Neural cell (in vitro differentiated cells): Measurements from ENCODE around the gene CRAMP1. TPM values are rescaled to one million over a fixed set of nuclear protein-coding genes. Genes with fewer than 3 reads are reported as not detected.

Experiments used
- H2AFZ ChIP-seq: fragments of 200-600, 300-800 bp; sonication (generic), shearing (Covaris generic); 2 replicates; pipeline ENCODE4 v1.6.0; 2014; ENCODE audit warnings: low read depth, mild to moderate bottlenecking, antibody characterized with exemption, low read length, moderate library complexity
- H3F3A ChIP-seq: fragments of 200-600 bp; shearing (Covaris generic); 2 replicates; pipeline ENCODE4 v1.6.1; 2016; ENCODE audit warnings: mild to moderate bottlenecking, moderate library complexity, mixed read lengths, antibody characterized with exemption, low read length; ENCODE audit not compliant: insufficient read depth, poor library complexity, severe bottlenecking
- H3K27ac ChIP-seq: fragments of 200-600, 300-800 bp; sonication (generic), shearing (Covaris generic); 2 replicates; pipeline ENCODE4 v1.5.1; 2014; ENCODE audit warnings: mild to moderate bottlenecking, low read length, moderate library complexity
- H3K27me3 ChIP-seq: fragments of 300-800, 200-600 bp; sonication (generic), shearing (Covaris generic); 2 replicates; pipeline ENCODE4 v1.6.0; 2014; ENCODE audit warnings: mild to moderate bottlenecking, low read depth, low read length, moderate library complexity; ENCODE audit not compliant: insufficient read depth
- H3K36me3 ChIP-seq: fragments of 300-800, 200-600 bp; sonication (generic), shearing (Covaris generic); 2 replicates; pipeline ENCODE4 v1.5.1; 2014; ENCODE audit warnings: mild to moderate bottlenecking, antibody characterized with exemption, low read length, moderate library complexity; ENCODE audit not compliant: insufficient read depth
- H3K4me2 ChIP-seq: fragments of 300-800, 200-600 bp; sonication (generic), shearing (Covaris generic); 2 replicates; pipeline ENCODE4 v1.6.0; 2014; ENCODE audit warnings: mild to moderate bottlenecking, low read length
- H3K4me3 ChIP-seq: fragments of 300-800, 200-600 bp; sonication (generic), shearing (Covaris generic); 2 replicates; pipeline ENCODE4 v1.5.1; 2014; ENCODE audit warnings: mild to moderate bottlenecking, low read length, moderate library complexity
- H3K79me2 ChIP-seq: fragments of 200-600 bp; shearing (Covaris generic); replicated peaks from 2 replicates; pipeline ENCODE4 v1.6.0; 2014; ENCODE audit warnings: mild to moderate bottlenecking, low read length, moderate library complexity; ENCODE audit not compliant: insufficient read depth
- H3K9ac ChIP-seq: fragments of 300-800, 200-600 bp; sonication (generic), shearing (Covaris generic); 2 replicates; pipeline ENCODE4 v1.6.1; 2016; ENCODE audit warnings: mild to moderate bottlenecking, low read length, mixed read lengths
- H3K9me2 ChIP-seq: fragments of 200-600 bp; shearing (Covaris generic); 2 replicates; pipeline ENCODE4 v1.6.1; 2016; ENCODE audit warnings: mild to moderate bottlenecking, low read length, mixed read lengths; ENCODE audit not compliant: insufficient read depth
- H3K9me3 ChIP-seq: fragments of 200-600, 300-800 bp; sonication (generic), shearing (Covaris generic); 2 replicates; pipeline ENCODE4 v1.6.1; 2016; ENCODE audit warnings: mild to moderate bottlenecking, mixed run types, low read length, moderate library complexity, mixed read lengths
- H4K20me1 ChIP-seq: fragments of 200-600 bp; shearing (Covaris generic); 2 replicates; pipeline ENCODE4 v1.6.1; 2016; ENCODE audit warnings: mild to moderate bottlenecking, mixed run types; ENCODE audit not compliant: insufficient read depth
- EP300 ChIP-seq: fragments of 450-650 bp; conservative IDR thresholded peaks from 2 replicates; pipeline ENCODE4 v1.6.1; 2014; ENCODE audit warnings: antibody characterized with exemption, mild to moderate bottlenecking, moderate library complexity; ENCODE audit not compliant: poor library complexity, severe bottlenecking
- EZH2 ChIP-seq: fragments of 200-600, 300-800 bp; shearing (Covaris generic), sonication (generic); IDR thresholded peaks from 2 replicates; pipeline ENCODE4 v1.6.1; 2014; ENCODE audit warnings: antibody characterized with exemption, low read length, borderline replicate concordance, mild to moderate bottlenecking; ENCODE audit not compliant: insufficient read depth, poor library complexity, severe bottlenecking
- MXI1 ChIP-seq: fragments of 450-650 bp; conservative IDR thresholded peaks from 2 replicates; pipeline ENCODE4 v1.6.1; 2014; ENCODE audit warnings: antibody characterized with exemption, mild to moderate bottlenecking; ENCODE audit not compliant: poor library complexity, severe bottlenecking
- POLR2AphosphoS5 ChIP-seq: IDR thresholded peaks from 2 replicates; pipeline ENCODE4 v1.6.1; 2012
- RAD21 ChIP-seq: fragments of 450-650 bp; conservative IDR thresholded peaks from 2 replicates; pipeline ENCODE4 v1.6.1; 2014; ENCODE audit warnings: antibody characterized with exemption, mild to moderate bottlenecking, moderate library complexity
- SMC3 ChIP-seq: fragments of 450-650 bp; conservative IDR thresholded peaks from 2 replicates; pipeline ENCODE4 v1.6.1; 2014; ENCODE audit warnings: antibody characterized with exemption, mild to moderate bottlenecking, moderate library complexity; ENCODE audit not compliant: poor library complexity
- TAF1 ChIP-seq: IDR thresholded peaks from 2 replicates; pipeline ENCODE4 v1.6.1; 2012; ENCODE audit warnings: low read depth
- polyA plus RNA-seq: library from polyadenylated mRNA; depleted of rRNA; stranded (reverse); fragments of >200 nt; gene quantifications from 2 replicates; pipeline ENCODE4 v1.2.3, GENCODE V29; 2014
- TF ChIP-seq, protein P1 (sequence below): IDR thresholded peaks from 2 replicates; pipeline ENCODE4 v1.6.1; 2012; ENCODE audit warnings: borderline replicate concordance
- TF ChIP-seq, protein P2 (sequence below): fragments of 450-650 bp; IDR thresholded peaks from 2 replicates; pipeline ENCODE4 v1.5.1; 2014; ENCODE audit warnings: antibody characterized with exemption, mild to moderate bottlenecking, moderate library complexity; ENCODE audit not compliant: poor library complexity, severe bottlenecking

The CRAMP1 gene
- polyA plus RNA-seq, 1 donor from 2014 or later: 11.1 TPM

- TF ChIP-seq POLR2AphosphoS5 (no peak), MXI1 (no peak), RAD21 (no peak), EZH2 (no peak), SMC3 (no peak), TAF1 (no peak), EP300 (no peak)
- TF ChIP-seq, protein P1, sequence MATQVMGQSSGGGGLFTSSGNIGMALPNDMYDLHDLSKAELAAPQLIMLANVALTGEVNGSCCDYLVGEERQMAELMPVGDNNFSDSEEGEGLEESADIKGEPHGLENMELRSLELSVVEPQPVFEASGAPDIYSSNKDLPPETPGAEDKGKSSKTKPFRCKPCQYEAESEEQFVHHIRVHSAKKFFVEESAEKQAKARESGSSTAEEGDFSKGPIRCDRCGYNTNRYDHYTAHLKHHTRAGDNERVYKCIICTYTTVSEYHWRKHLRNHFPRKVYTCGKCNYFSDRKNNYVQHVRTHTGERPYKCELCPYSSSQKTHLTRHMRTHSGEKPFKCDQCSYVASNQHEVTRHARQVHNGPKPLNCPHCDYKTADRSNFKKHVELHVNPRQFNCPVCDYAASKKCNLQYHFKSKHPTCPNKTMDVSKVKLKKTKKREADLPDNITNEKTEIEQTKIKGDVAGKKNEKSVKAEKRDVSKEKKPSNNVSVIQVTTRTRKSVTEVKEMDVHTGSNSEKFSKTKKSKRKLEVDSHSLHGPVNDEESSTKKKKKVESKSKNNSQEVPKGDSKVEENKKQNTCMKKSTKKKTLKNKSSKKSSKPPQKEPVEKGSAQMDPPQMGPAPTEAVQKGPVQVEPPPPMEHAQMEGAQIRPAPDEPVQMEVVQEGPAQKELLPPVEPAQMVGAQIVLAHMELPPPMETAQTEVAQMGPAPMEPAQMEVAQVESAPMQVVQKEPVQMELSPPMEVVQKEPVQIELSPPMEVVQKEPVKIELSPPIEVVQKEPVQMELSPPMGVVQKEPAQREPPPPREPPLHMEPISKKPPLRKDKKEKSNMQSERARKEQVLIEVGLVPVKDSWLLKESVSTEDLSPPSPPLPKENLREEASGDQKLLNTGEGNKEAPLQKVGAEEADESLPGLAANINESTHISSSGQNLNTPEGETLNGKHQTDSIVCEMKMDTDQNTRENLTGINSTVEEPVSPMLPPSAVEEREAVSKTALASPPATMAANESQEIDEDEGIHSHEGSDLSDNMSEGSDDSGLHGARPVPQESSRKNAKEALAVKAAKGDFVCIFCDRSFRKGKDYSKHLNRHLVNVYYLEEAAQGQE: no peak
- TF ChIP-seq, protein P2, sequence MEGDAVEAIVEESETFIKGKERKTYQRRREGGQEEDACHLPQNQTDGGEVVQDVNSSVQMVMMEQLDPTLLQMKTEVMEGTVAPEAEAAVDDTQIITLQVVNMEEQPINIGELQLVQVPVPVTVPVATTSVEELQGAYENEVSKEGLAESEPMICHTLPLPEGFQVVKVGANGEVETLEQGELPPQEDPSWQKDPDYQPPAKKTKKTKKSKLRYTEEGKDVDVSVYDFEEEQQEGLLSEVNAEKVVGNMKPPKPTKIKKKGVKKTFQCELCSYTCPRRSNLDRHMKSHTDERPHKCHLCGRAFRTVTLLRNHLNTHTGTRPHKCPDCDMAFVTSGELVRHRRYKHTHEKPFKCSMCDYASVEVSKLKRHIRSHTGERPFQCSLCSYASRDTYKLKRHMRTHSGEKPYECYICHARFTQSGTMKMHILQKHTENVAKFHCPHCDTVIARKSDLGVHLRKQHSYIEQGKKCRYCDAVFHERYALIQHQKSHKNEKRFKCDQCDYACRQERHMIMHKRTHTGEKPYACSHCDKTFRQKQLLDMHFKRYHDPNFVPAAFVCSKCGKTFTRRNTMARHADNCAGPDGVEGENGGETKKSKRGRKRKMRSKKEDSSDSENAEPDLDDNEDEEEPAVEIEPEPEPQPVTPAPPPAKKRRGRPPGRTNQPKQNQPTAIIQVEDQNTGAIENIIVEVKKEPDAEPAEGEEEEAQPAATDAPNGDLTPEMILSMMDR: no peak
- Histone ChIP-seq H2AFZ (no peak overlapping the region), H3K9me3 (no peaks in the 10 kb centered on the region), H3K9ac (no peak overlapping the region), H3K4me2 (no peak overlapping the region), H4K20me1 (no peaks in the 10 kb centered on the region), H3K4me3 (no peak overlapping the region), H3K27me3 (no peaks in the 10 kb centered on the region), H3F3A (no peaks in the 10 kb centered on the region), H3K9me2 (no peaks in the 10 kb centered on the region), H3K36me3 (no peaks in the 10 kb centered on the region), H3K27ac (no peak overlapping the region), H3K79me2 (peaks cover 13% of the 10 kb centered on the region)
Measured at GRCh38 chr16:1721372-1721771, 109.2 kb downstream of the CRAMP1 start.

DNA sequence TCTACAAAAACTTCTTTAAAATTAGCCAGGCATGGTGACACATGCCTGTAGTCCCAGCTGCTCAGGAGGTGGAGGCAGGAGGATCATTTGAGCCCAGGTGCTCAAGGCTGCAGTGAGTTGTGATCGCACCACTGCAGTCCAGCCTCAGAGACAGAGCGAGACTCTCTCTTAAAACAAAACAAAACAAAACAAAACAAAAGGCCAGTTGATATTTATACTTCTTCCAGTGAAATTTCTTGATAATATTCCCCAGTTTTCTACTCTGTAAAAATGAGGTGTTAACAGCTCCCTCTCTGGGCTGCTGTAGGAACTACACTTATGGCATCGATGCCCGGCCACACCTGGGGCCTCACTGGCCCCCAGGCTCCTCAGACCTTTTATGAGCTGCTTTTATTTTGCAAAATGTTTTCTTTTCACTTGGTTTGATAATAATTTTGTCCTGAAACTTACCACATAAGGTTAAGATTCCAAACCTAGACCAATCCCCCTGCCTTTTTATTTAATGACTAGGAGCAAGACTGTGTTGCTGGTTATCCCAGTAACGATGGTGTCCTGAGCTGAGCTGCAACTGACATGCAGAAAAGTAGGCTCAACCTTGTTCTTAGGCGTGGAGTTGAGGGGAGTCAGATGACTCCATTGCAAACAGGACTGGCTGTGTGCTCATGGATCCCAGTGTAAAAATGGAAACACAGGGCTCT is 111.4 kb downstream of the CRAMP1 start:
- no peak overlapping the region for H3K27ac ChIP-seq

More for the DNA sequence above, 111.4 kb downstream of the CRAMP1 start:
- Histone ChIP-seq H3K9ac (no peak overlapping the region), H3K36me3 (no peaks in the 10 kb centered on the region), H3K4me3 (no peak overlapping the region), H3K79me2 (peaks cover 13% of the 10 kb centered on the region), H3F3A (no peaks in the 10 kb centered on the region), H2AFZ (no peak overlapping the region), H3K9me3 (no peaks in the 10 kb centered on the region), H3K9me2 (no peaks in the 10 kb centered on the region), H3K27me3 (no peaks in the 10 kb centered on the region), H3K4me2 (no peak overlapping the region), H4K20me1 (no peaks in the 10 kb centered on the region)
- TF ChIP-seq, protein P2: peak; percentile 55
- no peak for TF ChIP-seq MXI1
- peak; percentile 22 for TF ChIP-seq SMC3
